ENCODE results near the gene COMP. TPM values are rescaled to one million over a fixed set of nuclear protein-coding genes. Genes with fewer than 3 reads are reported as not detected.

COMP gene
- total and polyA plus RNA-seq, 2 donors (not counting 1 experiment from before 2014, with no cell fraction given) = not detected

DNA sequence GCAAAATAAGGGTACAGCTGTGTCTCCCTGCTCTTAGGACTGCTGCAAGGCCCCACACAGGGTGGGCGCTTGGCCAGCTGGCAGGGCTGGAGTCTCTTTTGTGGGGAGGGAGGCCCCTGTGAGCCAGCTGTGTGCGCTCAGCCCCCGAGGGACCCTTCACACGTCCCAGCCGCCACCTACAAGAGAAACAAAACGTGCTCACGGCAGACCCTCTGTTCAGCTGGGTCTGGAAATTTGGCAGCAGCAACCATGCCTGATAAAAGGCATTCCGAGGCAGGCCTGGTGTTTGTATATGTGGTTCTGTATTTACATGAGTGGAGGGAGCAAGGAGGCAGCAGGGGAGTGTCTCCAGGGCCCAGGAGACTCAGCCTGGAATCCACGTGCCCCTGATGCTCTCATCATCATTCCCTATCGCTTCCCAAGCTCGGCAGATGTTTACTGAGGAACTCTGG is 57.9 kb downstream of the COMP start:
- TF ChIP-seq, protein P1, sequence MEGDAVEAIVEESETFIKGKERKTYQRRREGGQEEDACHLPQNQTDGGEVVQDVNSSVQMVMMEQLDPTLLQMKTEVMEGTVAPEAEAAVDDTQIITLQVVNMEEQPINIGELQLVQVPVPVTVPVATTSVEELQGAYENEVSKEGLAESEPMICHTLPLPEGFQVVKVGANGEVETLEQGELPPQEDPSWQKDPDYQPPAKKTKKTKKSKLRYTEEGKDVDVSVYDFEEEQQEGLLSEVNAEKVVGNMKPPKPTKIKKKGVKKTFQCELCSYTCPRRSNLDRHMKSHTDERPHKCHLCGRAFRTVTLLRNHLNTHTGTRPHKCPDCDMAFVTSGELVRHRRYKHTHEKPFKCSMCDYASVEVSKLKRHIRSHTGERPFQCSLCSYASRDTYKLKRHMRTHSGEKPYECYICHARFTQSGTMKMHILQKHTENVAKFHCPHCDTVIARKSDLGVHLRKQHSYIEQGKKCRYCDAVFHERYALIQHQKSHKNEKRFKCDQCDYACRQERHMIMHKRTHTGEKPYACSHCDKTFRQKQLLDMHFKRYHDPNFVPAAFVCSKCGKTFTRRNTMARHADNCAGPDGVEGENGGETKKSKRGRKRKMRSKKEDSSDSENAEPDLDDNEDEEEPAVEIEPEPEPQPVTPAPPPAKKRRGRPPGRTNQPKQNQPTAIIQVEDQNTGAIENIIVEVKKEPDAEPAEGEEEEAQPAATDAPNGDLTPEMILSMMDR (IDR thresholded peaks at IDR 0.05) = no peak
- no peak for TF ChIP-seq EZH2 (IDR thresholded peaks at IDR 0.05; ENCODE audit: borderline replicate concordance, insufficient read depth, low read depth, low read length, poor library complexity, severe bottlenecking)
- no peak overlapping the region for H3K9ac ChIP-seq (ENCODE audit: low read length)
- no peaks in the 10 kb centered on the region for H3K9me3 Mint-ChIP-seq (ENCODE audit: insufficient read depth)

More for the DNA sequence above, 57.9 kb downstream of the COMP start:
- ATAC-seq (ENCODE audit: low read depth) (no peak), DNase-seq (no peak)
- Histone ChIP-seq H3K27ac (ENCODE audit: low read length in 2 of 2) (no peak overlapping the region), H3K27me3 (replicated peaks in 1 of 4; ENCODE audit: control extremely low read depth in 1 of 4, control insufficient read depth in 3 of 4, insufficient read depth in 4 of 4, low read length in 3 of 4) (no peaks in the 10 kb centered on the region), H4K20me1 (ENCODE audit: control insufficient read depth, insufficient read depth, low read length, poor library complexity, severe bottlenecking) (peaks cover 78% of the 10 kb centered on the region), H3K79me2 (ENCODE audit: control insufficient read depth, insufficient read depth, low read length) (peaks cover 51% of the 10 kb centered on the region), H3K4me1 (ENCODE audit: control insufficient read depth in 2 of 2, insufficient read depth in 2 of 2, low read length in 2 of 2) (no peaks in the 10 kb centered on the region), H3K4me3 (ENCODE audit: control extremely low read depth in 1 of 5, extremely low read depth in 1 of 5, insufficient read depth in 1 of 5, low read depth in 2 of 5, low read length in 4 of 5) (no peak overlapping the region), H3K4me2 (replicated peaks; ENCODE audit: low read depth, low read length, poor library complexity, severe bottlenecking) (no peak overlapping the region), H3K9me3 (ENCODE audit: control extremely low read depth in 1 of 3, control insufficient read depth in 2 of 3, insufficient read depth in 1 of 3, low read length in 2 of 3) (no peaks in the 10 kb centered on the region), H2AFZ (ENCODE audit: insufficient read depth, low read depth, low read length, poor library complexity, severe bottlenecking) (no peak overlapping the region), H3K36me3 (replicated peaks in 1 of 2; ENCODE audit: control extremely low read depth in 1 of 2, control insufficient read depth in 1 of 2, extremely low read depth in 1 of 2, insufficient read depth in 2 of 2, low read length in 1 of 2) (peaks cover 0 to 5% of the 10 kb centered on the region in 2 experiments)
- Mint-ChIP-seq H3K27ac (no peak overlapping the region), H3K4me3 (no peak overlapping the region), H3K4me1 (peaks cover 4% of the 10 kb centered on the region), H3K27me3 (no peaks in the 10 kb centered on the region)
- ChIA-PET CTCF (no interaction called here), POLR2A (interaction anchor here (0.7 kb wide), 1 partner anchor 109 kb away, joined by 3 read pairs; no protein-coding TSS in a partner anchor)
- 29% methylated on average over 11 of the region's 11 CpGs for WGBS (ENCODE audit: insufficient coverage)
- intact Hi-C loops (cut with micrococcal nuclease) = no loop called here

Other genes with a start within 250 kb of the COMP start
- gene FKBP8, start 247.7 kb downstream of the COMP start, total RNA-seq = 148 and 150 TPM in 2 replicates
- gene FKBP8, start 247.7 kb downstream of the COMP start, polyA plus RNA-seq = 138 and 163 TPM in 2 replicates
- 88.5 and 90.0 TPM in 2 replicates for gene KXD1, start 233.4 kb downstream of the COMP start, total RNA-seq
- 138 and 166 TPM in 2 replicates for gene KXD1, start 233.4 kb downstream of the COMP start, polyA plus RNA-seq
- gene UBA52, start 219.4 kb downstream of the COMP start, total RNA-seq = 1,690 and 1,837 TPM in 2 replicates
- 4,684 and 5,694 TPM in 2 replicates for gene UBA52, start 219.4 kb downstream of the COMP start, polyA plus RNA-seq
- gene REX1BD, start 202.5 kb downstream of the COMP start, total RNA-seq = 78.1 and 90.9 TPM in 2 replicates
- gene REX1BD, start 202.5 kb downstream of the COMP start, polyA plus RNA-seq = 164 and 180 TPM in 2 replicates
- not detected in 2 replicates for gene CRLF1, start 184.5 kb downstream of the COMP start, total RNA-seq
- not detected in 2 replicates for gene CRLF1, start 184.5 kb downstream of the COMP start, polyA plus RNA-seq
- not detected in 2 replicates for gene TMEM59L, start 178.4 kb downstream of the COMP start, total RNA-seq
- gene TMEM59L, start 178.4 kb downstream of the COMP start, polyA plus RNA-seq = not detected in 2 replicates
- 10.0 and 14.6 TPM in 2 replicates for gene KLHL26, start 154.3 kb downstream of the COMP start, total RNA-seq
- 5.0 and 5.9 TPM in 2 replicates for gene KLHL26, start 154.3 kb downstream of the COMP start, polyA plus RNA-seq
- gene CRTC1, start 107.6 kb downstream of the COMP start, total RNA-seq = 30.1 and 31.9 TPM in 2 replicates
- gene CRTC1, start 107.6 kb downstream of the COMP start, polyA plus RNA-seq = 14.3 and 15.9 TPM in 2 replicates
- gene UPF1, start 40.7 kb upstream of the COMP start, total RNA-seq = 95.1 and 98.6 TPM in 2 replicates
- 51.9 and 75.1 TPM in 2 replicates for gene UPF1, start 40.7 kb upstream of the COMP start, polyA plus RNA-seq
- not detected in 2 replicates for gene CERS1, start 104.9 kb upstream of the COMP start, total RNA-seq
- gene CERS1, start 104.9 kb upstream of the COMP start, polyA plus RNA-seq = not detected in 2 replicates
- gene COPE, start 128.1 kb upstream of the COMP start, total RNA-seq = 153 and 154 TPM in 2 replicates
- 200 and 279 TPM in 2 replicates for gene COPE, start 128.1 kb upstream of the COMP start, polyA plus RNA-seq
- gene DDX49, start 128.4 kb upstream of the COMP start, total RNA-seq = 38.9 and 39.5 TPM in 2 replicates
- 43.7 and 47.5 TPM in 2 replicates for gene DDX49, start 128.4 kb upstream of the COMP start, polyA plus RNA-seq
- gene HOMER3, start 149.9 kb upstream of the COMP start, total RNA-seq = 4.7 and 5.9 TPM in 2 replicates
- gene HOMER3, start 149.9 kb upstream of the COMP start, polyA plus RNA-seq = 11.3 and 26.4 TPM in 2 replicates
- gene SUGP2, start 242.2 kb upstream of the COMP start, total RNA-seq = 154 and 164 TPM in 2 replicates
- gene SUGP2, start 242.2 kb upstream of the COMP start, polyA plus RNA-seq = 132 and 161 TPM in 2 replicates
- 15.2 TPM in 2 replicates for gene ARMC6, start 242.3 kb upstream of the COMP start, total RNA-seq
- gene ARMC6, start 242.3 kb upstream of the COMP start, polyA plus RNA-seq = 19.1 and 27.6 TPM in 2 replicates

Data from B cell (primary cell).